Suprapubic skin (tissue), 4 donors: Measurements from ENCODE around the gene PTPRD.

Source experiments
- CTCF ChIP-seq, 2 donors: fragments of 200-600 bp in 1 of 2; fragments of 450-650 bp in 1 of 2; sonication (generic) in 1 of 2; IDR thresholded peaks; one replicate each; pipeline ENCODE4 v1.5.1; 2016 to 2019; ENCODE audit warnings: antibody characterized with exemption in 2 of 2, mild to moderate bottlenecking in 1 of 2, moderate library complexity in 1 of 2
- POLR2A ChIP-seq, 2 donors: fragments of 450-650 bp; IDR thresholded peaks; one replicate each; pipeline ENCODE4 v1.6.1; 2017; ENCODE audit warnings: antibody characterized with exemption in 2 of 2, mild to moderate bottlenecking in 2 of 2, moderate library complexity in 2 of 2
- POLR2AphosphoS5 ChIP-seq, 3 donors: sonication (generic); formaldehyde crosslinking; IDR thresholded peaks; one replicate each; pipeline ENCODE4 v1.6.1; 2017; ENCODE audit warnings: antibody characterized with exemption in 3 of 3

GRCh38 chr9:8863886-8864544 lies 1748.8 kb downstream of the PTPRD start:
- TF ChIP-seq CTCF (IDR thresholded peaks at IDR 0.05) (no peak), POLR2A (IDR thresholded peaks at IDR 0.05) (no peak), POLR2AphosphoS5 (IDR thresholded peaks at IDR 0.05) (no peak)
